ENCODE measurements around the gene ZNF750.

ZNF750 gene

GRCh38 chr17:82872591-82873520 lies 33.0 kb upstream of the ZNF750 start:
- no peak for DNase-seq (ENCODE audit: low read depth, low spot score)

GRCh38 chr17:82871776-82872561 lies 32.1 kb upstream of the ZNF750 start:
- DNase-seq (ENCODE audit: low read depth, low spot score), result no peak

GRCh38 chr17:82871056-82871775 lies 31.4 kb upstream of the ZNF750 start:
- DNase-seq (ENCODE audit: low read depth, low spot score), result no peak

GRCh38 chr17:82870541-82870940 lies 30.7 kb upstream of the ZNF750 start:
- DNase-seq (ENCODE audit: low read depth, low spot score), result no peak

- no peak for DNase-seq (ENCODE audit: low read depth, low spot score)
Measured at GRCh38 chr17:82870091-82870491, 30.3 kb upstream of the ZNF750 start.

GRCh38 chr17:82869536-82869935 lies 29.7 kb upstream of the ZNF750 start:
- DNase-seq (ENCODE audit: low read depth, low spot score), result no peak

- no peak for DNase-seq (ENCODE audit: low read depth, low spot score)
Measured at GRCh38 chr17:82868715-82869131, 28.9 kb upstream of the ZNF750 start.

- no peak for DNase-seq (ENCODE audit: low read depth, low spot score)
Measured at GRCh38 chr17:82867763-82868325, 28.0 kb upstream of the ZNF750 start.

DNA sequence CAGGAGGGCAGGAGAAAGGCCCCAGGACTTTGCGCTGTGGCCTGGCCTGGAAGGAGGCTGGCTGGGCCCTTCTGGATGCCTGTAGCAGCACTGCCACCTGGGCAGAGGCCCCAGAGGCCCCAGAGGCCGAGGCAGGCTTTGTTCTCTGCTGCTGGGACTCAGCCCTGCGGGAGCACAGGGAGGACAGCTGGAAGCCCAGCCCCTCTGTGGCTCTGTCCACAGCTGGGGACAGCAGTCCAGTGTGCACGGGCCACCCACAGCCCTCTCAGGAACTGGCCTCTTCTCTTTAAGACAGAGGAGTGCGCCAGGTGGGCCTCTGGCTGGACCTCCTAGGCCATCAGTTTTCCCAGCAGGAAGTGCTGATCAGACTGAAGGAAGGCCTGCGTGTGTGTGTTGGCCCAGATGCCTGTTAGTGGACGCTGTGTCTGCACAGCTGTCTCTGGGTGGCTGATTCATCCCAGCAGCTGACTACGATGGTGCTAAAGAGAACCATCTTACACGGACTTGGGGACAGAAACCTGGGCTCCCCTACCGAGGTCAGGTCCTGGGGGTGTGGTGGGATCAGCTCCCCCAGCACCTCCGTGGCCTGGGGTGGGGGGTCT lies 26.9 kb upstream of the ZNF750 start:
- peak; percentile 69 for DNase-seq (ENCODE audit: low read depth, low spot score)

DNA sequence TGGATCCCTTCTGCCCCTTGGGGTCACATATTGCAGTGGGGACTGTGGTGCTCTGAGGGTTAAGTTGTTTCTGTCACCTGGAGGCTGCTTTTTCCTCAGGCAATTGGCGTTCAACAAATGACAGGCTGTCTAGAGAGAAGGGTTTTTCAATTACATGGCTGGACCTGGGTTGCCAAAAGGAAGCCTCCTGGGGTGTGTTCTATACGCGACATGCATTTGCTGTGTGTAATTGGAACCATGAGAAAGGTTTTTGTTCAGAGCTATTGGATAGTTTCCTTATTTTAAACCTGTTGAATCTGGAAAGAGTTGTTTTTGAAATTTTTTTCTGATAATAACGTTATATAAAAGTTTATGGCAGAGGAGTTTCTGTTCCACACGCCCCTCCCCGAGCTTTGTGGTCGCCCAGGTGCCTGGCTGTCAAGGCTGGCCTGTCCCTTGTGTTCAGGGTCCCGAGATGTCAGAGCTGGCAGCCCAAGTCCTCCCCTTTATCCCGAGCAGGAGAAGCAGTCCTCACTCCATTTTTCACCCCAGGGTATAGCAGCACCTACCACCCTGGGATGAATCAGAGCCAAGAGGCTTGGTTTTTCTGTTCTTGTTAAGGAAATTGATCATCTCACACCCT lies 26.1 kb upstream of the ZNF750 start:
- DNase-seq (ENCODE audit: low read depth, low spot score), result no peak

DNA sequence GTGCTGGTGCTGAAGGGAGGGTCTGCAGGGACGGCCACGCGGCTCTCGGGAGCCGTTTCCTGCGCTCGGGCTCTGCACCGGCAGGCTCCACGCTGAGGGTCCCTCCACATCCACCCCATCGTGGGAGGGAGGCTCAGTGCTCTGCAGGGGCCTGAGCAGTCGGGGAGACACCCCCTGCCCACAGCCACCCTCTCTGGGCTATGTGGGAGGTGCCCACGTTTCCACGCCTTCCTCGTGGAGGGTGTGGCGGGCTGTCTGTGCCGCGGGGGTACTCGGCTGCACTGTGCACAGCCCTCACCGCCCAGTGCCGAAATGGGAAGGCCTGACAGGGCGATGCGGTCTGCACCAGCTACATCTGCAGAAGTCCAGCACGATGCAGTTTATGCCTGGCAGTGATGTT lies 25.5 kb upstream of the ZNF750 start:
- DNase-seq (ENCODE audit: low read depth, low spot score), result no peak

- DNase-seq (ENCODE audit: low read depth, low spot score), result no peak
Measured at GRCh38 chr17:82864713-82865248, 25.0 kb upstream of the ZNF750 start.

DNA sequence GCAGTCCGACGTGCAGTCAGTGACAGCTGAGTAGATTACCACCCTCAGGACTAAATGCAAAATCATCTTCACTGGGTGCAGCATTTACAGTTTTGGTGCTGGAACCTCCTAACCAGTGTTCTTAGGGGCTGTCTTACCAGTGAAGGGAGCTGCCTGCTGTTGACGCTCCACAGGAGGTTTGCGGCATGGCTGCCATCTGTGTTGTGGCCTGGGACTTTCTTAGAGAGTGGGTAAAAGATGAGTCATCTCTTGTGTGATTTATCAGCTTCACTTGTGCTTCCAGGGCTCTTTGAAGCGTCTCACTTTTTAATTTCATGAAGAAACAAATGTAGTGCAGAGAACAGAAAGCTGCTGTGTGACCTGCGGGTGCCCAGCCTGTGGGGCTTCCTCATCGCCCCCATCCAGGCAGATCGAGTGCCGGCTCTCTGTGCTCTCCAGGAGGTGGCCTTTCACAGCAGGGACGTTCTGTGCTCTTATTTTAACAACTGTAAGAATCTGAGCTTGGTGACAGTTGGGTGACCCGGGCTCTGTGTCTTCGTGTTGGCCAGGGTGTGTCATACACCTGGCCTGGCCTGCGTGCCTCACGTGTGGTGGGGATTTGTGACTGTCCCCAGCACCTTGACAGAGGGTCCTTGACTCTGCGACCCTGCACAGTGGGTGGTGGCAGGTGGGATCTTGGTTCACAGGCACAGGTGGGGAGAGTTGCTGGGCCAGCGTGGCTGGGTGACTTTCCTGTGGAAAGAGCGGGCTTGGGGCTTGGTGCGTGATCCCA lies 24.3 kb upstream of the ZNF750 start:
- peak; percentile 90 for DNase-seq (ENCODE audit: low read depth, low spot score)

DNA sequence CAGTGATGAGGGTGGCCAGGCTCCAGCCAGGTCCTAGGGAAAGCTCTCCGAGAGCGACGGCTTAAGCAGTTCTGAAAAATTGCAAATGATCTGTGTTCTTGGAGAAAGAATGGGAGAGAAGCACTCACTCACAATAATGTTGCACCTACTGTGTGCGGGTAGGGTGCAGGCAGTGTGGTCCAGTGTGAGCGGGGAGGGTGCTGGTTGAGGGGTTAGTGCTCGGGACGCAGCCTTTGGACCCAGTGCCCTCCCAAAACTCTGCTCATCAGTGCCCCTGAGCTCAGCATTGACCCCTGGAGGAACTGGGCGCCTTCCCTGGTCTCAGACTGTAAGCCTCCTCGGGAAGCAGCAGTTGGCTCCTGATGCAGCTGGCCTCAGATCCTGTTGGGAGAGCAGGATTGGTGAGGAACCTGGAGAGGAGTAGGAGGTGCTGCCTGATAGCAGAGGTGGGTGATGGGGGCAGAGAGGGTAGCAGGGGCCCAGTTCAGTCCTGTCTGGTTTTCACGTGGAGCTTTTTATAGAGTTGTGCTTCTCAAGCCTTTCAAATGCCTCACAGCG lies 23.6 kb upstream of the ZNF750 start:
- DNase-seq (ENCODE audit: low read depth, low spot score), result no peak

GRCh38 chr17:82862737-82863382 lies 23.0 kb upstream of the ZNF750 start:
- DNase-seq (ENCODE audit: low read depth, low spot score), result no peak

GRCh38 chr17:82862191-82862590 lies 22.4 kb upstream of the ZNF750 start:
- no peak for DNase-seq (ENCODE audit: low read depth, low spot score)

GRCh38 chr17:82861393-82861775 lies 21.6 kb upstream of the ZNF750 start:
- no peak for DNase-seq (ENCODE audit: low read depth, low spot score)

- DNase-seq (ENCODE audit: low read depth, low spot score), result no peak
Measured at GRCh38 chr17:82860606-82861392, 21.0 kb upstream of the ZNF750 start.
